ENCODE data around the gene CDC25C.

- TF ChIP-seq CTCF (conservative IDR thresholded peaks at IDR 0.05; ENCODE audit: low read length) (no peak), EZH2phosphoT487 (IDR thresholded peaks at IDR 0.05; ENCODE audit: borderline replicate concordance, low read depth, low read length) (no peak)
These were observed 38.1 kb upstream of the CDC25C start for GRCh38 chr5:138369706-138370105.
